ENCODE data around the gene NOC4L. TPM values are rescaled to one million over a fixed set of nuclear protein-coding genes. Genes with fewer than 3 reads are reported as not detected.

Gene NOC4L
- total and polyA plus RNA-seq, 2 experiments from 2014 or later = 42.4 to 54.7 TPM

GRCh38 chr12:132176920-132177551 lies 32.8 kb downstream of the NOC4L start:
- Histone ChIP-seq H3K27me3 (ENCODE audit: insufficient read depth) (no peaks in the 10 kb centered on the region), H3K36me3 (ENCODE audit: insufficient read depth) (no peaks in the 10 kb centered on the region), H3K4me3 (no peak overlapping the region), H4K20me1 (replicated peaks; ENCODE audit: insufficient read depth) (no peaks in the 10 kb centered on the region; the same call in 1 of the 2 replicates), H2AFZ (no peak overlapping the region), H3K9me2 (ENCODE audit: insufficient read depth) (no peaks in the 10 kb centered on the region), H3K4me2 (no peak overlapping the region), H3F3A (replicated peaks; ENCODE audit: low read depth) (no peaks in the 10 kb centered on the region), H3K27ac (ENCODE audit: low read depth) (no peak overlapping the region), H3K79me2 (replicated peaks; ENCODE audit: insufficient read depth) (no peaks in the 10 kb centered on the region), H3K4me1 (ENCODE audit: insufficient read depth) (no peaks in the 10 kb centered on the region)
- no peak overlapping the region for H3K27ac Mint-ChIP-seq
- H3K4me1 Mint-ChIP-seq = peaks cover 6% of the 10 kb centered on the region; the same call in 2 of the 3 replicates
- H3K9me3 Mint-ChIP-seq = no peaks in the 10 kb centered on the region; the same call in 1 of the 3 replicates
- H3K27me3 Mint-ChIP-seq (ENCODE audit: insufficient read depth, low read depth, poor library complexity) = peaks cover 25% of the 10 kb centered on the region
- no peaks in the 10 kb centered on the region for H3K36me3 Mint-ChIP-seq (ENCODE audit: low read depth)
- TF ChIP-seq ETS1 (IDR thresholded peaks at IDR 0.05) (no peak), CREB1 (CRISPR knock-in tag; IDR thresholded peaks at IDR 0.05; ENCODE audit: low read depth) (no peak), ZNF114 (CRISPR knock-in tag; IDR thresholded peaks at IDR 0.05) (no peak), ZNF462 (CRISPR knock-in tag; IDR thresholded peaks at IDR 0.05) (no peak), CTCF (conservative IDR thresholded peaks at IDR 0.05; ENCODE audit: low read depth in 2 of 2) (no peak), NANOG (IDR thresholded peaks at IDR 0.05; ENCODE audit: borderline replicate concordance) (no peak), EZH2phosphoT487 (IDR thresholded peaks at IDR 0.05; ENCODE audit: unreplicated experiment) (no peak), STAT1 (IDR thresholded peaks at IDR 0.05; ENCODE audit: unreplicated experiment) (no peak), ZNF331 (CRISPR knock-in tag; IDR thresholded peaks at IDR 0.05; ENCODE audit: low read depth) (no peak), REST (IDR thresholded peaks at IDR 0.05; ENCODE audit: unreplicated experiment) (no peak)
- DNase-seq (ENCODE audit: low spot score) (no peak), ATAC-seq (no peak)
- H3K4me3 Mint-ChIP-seq = no peak overlapping the region

Measured in GM23338 (cell line).